ENCODE results near the gene UBC.

UBC gene

DNA sequence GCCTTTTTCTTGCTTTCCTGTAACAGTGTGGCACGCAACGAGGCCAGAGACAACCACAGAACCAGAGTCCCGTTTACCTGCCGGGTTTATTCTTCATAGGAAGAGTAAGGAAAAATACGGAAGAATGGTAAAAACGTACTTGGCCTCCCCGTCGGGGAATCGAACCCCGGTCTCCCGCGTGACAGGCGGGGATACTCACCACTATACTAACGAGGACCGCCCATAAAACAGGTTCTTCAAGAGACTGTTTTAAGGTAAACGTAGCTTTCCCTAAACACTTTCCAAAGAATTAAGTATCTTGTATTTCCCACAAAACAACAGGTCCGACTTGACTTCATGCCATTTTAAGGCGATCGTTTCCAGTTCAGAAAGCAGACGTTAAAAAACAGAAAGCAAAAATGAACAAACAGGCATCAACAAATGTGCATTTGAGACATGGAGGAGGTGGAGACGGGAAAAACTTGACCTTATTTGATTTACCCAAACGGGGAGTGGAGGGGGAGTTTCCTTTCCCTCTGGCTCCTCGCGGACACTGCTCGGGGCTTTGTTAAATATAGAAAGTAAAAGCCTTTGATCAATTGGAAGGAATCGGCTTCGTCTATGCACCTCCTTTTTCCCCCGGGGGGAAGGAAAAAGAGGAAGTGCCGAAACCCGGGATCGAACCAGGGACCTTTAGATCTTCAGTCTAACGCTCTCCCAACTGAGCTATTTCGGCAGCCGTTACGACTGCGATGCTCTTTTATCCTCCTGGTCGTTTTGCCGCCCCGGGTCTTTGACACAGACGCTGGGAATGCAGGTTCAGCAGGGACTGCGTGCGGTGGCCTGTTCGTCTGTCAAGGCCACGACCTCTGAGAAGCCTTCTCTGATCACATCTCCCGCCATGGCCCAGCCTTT, 13.0 kb upstream of the UBC start:
- TF ChIP-seq, protein P1, sequence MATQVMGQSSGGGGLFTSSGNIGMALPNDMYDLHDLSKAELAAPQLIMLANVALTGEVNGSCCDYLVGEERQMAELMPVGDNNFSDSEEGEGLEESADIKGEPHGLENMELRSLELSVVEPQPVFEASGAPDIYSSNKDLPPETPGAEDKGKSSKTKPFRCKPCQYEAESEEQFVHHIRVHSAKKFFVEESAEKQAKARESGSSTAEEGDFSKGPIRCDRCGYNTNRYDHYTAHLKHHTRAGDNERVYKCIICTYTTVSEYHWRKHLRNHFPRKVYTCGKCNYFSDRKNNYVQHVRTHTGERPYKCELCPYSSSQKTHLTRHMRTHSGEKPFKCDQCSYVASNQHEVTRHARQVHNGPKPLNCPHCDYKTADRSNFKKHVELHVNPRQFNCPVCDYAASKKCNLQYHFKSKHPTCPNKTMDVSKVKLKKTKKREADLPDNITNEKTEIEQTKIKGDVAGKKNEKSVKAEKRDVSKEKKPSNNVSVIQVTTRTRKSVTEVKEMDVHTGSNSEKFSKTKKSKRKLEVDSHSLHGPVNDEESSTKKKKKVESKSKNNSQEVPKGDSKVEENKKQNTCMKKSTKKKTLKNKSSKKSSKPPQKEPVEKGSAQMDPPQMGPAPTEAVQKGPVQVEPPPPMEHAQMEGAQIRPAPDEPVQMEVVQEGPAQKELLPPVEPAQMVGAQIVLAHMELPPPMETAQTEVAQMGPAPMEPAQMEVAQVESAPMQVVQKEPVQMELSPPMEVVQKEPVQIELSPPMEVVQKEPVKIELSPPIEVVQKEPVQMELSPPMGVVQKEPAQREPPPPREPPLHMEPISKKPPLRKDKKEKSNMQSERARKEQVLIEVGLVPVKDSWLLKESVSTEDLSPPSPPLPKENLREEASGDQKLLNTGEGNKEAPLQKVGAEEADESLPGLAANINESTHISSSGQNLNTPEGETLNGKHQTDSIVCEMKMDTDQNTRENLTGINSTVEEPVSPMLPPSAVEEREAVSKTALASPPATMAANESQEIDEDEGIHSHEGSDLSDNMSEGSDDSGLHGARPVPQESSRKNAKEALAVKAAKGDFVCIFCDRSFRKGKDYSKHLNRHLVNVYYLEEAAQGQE (IDR thresholded peaks at IDR 0.05; ENCODE audit: insufficient read depth in 1 of 2, low read depth in 2 of 2, low read length in 2 of 2): 0 out of 4 replicates have a peak, but pooled peaks of 1 of the 2 experiments have one; percentile 6
- TF ChIP-seq FOXP2 (optimal IDR thresholded peaks at IDR 0.05; ENCODE audit: borderline replicate concordance, extremely low read depth, extremely low read length, insufficient read depth) (no peak), SIN3A (IDR thresholded peaks at IDR 0.05; ENCODE audit: borderline replicate concordance, insufficient read depth, low read length) (no peak), TAF1 (IDR thresholded peaks at IDR 0.05; ENCODE audit: borderline replicate concordance, insufficient read depth, low read length) (peak; percentile 43; the same call in 1 of the 2 replicates), POLR2AphosphoS5 (IDR thresholded peaks at IDR 0.05; ENCODE audit: low read depth, low read length) (no peak)

DNA sequence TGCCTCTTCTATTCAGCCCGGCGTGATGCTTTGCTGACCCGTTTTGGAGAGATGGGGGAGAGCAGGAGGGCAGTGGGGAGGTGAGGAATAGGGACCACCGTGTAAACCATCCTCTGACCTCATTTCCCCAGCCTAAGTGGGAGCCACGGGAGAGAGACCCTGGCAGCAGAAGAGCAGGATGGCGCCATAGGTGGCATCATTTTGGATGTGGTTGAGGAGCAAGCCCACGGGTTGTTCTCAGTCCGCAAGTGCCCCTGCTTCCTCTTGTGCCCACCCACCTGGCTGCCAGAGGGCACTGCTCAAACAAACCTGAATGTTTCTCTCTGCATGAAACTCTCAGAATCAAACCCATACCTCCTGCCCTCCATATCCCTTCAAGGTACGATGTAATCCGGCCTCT, 10.7 kb upstream of the UBC start:
- TF ChIP-seq, protein P1 (IDR thresholded peaks at IDR 0.05; ENCODE audit: insufficient read depth in 1 of 2, low read depth in 2 of 2, low read length in 2 of 2): no peak
- no peak for TF ChIP-seq FOXP2 (optimal IDR thresholded peaks at IDR 0.05; ENCODE audit: borderline replicate concordance, extremely low read depth, extremely low read length, insufficient read depth)
- no peak for TF ChIP-seq TAF1 (IDR thresholded peaks at IDR 0.05; ENCODE audit: borderline replicate concordance, insufficient read depth, low read length)
- no peak for TF ChIP-seq POLR2AphosphoS5 (IDR thresholded peaks at IDR 0.05; ENCODE audit: low read depth, low read length)
- TF ChIP-seq SIN3A (IDR thresholded peaks at IDR 0.05; ENCODE audit: borderline replicate concordance, insufficient read depth, low read length): no peak

DNA sequence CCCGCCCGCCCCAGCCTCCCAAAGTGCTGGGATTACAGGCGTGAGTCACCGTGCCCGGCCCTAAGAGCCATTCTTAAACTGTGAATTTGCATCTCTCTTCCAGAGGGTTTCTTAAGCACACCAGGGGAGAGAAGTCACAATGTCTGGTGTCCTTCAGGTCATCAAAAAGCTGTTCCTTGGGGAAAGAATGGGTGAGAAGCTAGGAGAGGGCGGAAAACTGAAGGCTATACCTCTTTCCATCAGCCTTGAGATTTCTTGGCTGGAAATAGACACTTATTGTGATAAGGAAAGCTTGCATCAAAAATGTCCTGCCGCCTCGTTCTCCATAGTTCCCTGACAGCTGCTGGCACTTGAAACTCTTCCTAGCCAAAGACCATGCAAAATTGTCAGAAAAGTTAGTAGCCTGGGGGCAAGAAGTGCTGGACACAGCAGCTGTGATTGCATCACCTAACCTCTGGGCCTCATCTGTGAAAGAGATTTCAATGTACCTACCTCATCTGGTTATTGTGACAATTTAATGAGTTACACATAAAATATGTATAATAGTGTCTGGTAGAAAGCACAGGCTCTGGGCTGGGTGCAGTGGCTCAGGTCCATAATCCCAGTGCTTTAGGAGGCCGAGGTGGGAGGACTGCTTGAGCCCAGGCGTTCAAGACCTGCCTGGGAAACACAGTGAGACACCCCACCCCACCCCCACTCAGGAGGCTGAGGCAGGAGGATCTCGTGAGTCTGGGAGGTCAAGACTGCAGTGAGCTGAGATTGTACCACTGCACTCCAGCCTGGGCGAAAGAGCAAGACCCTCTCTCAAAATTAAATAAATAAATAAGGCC, 9.7 kb upstream of the UBC start:
- TF ChIP-seq, protein P1 (IDR thresholded peaks at IDR 0.05; ENCODE audit: insufficient read depth in 1 of 2, low read depth in 2 of 2, low read length in 2 of 2): no peak
- TF ChIP-seq TAF1 (IDR thresholded peaks at IDR 0.05; ENCODE audit: borderline replicate concordance, insufficient read depth, low read length) (no peak), POLR2AphosphoS5 (IDR thresholded peaks at IDR 0.05; ENCODE audit: low read depth, low read length) (no peak), FOXP2 (optimal IDR thresholded peaks at IDR 0.05; ENCODE audit: borderline replicate concordance, extremely low read depth, extremely low read length, insufficient read depth) (no peak), SIN3A (IDR thresholded peaks at IDR 0.05; ENCODE audit: borderline replicate concordance, insufficient read depth, low read length) (no peak; the same call in 1 of the 2 replicates)

DNA sequence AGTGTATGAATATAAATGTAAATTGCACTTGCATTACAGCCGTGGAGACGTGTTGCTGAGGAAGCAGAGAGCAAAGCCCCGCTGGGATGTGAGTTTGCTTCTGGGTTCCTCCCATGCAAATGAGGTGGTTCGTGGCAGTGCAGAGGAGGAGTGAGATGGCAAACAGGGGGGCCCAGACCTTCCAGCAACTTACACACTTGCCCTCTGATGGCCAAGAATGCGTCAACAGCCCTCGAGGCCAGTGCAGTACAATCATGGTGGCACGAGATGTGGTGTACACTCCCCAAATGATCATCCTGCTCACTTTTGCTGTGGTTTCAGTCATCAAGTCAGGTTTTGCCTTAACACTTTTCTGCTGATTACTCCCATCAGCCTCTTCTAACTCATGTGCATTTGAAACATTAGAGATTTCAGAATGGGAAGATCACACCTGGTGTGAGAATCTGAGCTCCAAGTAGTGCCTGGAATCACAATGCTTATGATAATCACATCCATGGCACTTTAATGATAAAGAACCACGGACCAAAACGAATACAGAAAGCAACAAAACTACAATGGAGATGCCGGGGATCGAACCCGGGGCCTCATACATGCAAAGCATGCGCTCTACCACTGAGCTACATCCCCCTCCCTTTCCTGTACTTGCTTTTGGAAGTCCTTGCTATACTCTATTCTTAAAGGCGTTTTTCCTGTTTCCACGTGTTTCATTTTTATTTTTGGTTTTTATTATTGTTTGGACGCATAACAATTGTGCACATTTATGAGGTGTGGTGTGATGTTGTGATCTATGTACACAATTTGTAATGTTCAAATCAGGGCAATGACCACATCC, 7.0 kb upstream of the UBC start:
- TF ChIP-seq SIN3A (IDR thresholded peaks at IDR 0.05; ENCODE audit: borderline replicate concordance, insufficient read depth, low read length) (no peak), TAF1 (IDR thresholded peaks at IDR 0.05; ENCODE audit: borderline replicate concordance, insufficient read depth, low read length) (no peak), FOXP2 (optimal IDR thresholded peaks at IDR 0.05; ENCODE audit: borderline replicate concordance, extremely low read depth, extremely low read length, insufficient read depth) (no peak), POLR2AphosphoS5 (IDR thresholded peaks at IDR 0.05; ENCODE audit: low read depth, low read length) (no peak)
- TF ChIP-seq, protein P1 (IDR thresholded peaks at IDR 0.05; ENCODE audit: insufficient read depth in 1 of 2, low read depth in 2 of 2, low read length in 2 of 2): no peak

Data from PFSK-1 (cell line).